ENCODE measurements around the gene ARHGEF40.

ARHGEF40 gene

GRCh38 chr14:21101802-21102413 lies 31.8 kb downstream of the ARHGEF40 start:
- TF ChIP-seq MYC (IDR thresholded peaks at IDR 0.05; ENCODE audit: low read depth, low read length): no peak
- TF ChIP-seq MAX (IDR thresholded peaks at IDR 0.05; ENCODE audit: low read depth, low read length): no peak
- TF ChIP-seq CTCF (IDR thresholded peaks at IDR 0.05; ENCODE audit: low read depth, low read length): no peak
- TF ChIP-seq POLR2A (IDR thresholded peaks at IDR 0.05; ENCODE audit: extremely low read depth, insufficient read length): no peak
- DNase-seq (ENCODE audit: low read depth): peak; percentile 51
- H3K4me3 ChIP-seq (ENCODE audit: low read depth, low read length): no peak overlapping the region

DNA sequence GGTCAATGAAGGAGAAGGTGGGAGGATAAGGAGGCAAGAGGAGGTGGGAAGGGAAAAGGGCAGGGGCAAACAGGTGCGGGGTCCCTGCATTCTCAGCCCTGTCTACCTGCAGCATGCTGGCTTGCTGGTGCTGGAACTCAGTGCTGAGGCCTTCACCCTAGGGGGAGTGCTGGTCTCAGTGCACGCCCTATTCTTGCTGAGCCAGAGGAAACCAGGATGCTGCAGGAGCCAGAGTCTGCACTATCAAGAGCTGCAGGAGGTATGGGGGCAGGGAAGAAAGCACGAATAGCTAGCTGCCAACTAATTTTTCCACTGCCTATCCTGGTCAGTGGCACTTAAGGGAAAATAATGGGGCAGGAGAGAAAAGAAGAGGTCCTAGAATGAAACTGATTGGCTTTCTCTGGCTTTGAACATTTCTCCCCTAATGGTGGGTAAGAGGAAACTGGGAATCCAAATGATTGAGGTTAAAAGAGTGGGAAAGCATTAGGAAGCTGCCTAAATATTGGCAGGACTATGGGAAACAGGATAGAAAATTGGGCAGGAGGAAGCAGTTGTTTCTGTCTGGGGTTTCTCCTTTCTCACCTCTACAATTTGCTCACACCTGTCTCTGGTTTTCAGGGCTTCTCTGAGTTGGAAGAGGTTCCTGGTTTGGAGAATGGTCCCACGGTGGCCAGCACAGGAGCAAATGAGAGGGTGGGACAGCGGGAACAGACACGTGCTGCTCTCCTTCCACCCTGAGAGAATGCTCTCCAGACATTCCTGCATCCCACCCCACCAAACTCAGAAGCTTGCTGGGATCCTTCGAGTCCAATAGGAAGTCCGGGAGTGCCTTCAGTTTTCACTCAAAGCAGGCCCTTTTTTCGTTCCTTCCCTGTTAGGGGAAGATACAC lies 32.7 kb downstream of the ARHGEF40 start:
- DNase-seq (ENCODE audit: low read depth): no peak
- TF ChIP-seq CTCF (IDR thresholded peaks at IDR 0.05; ENCODE audit: low read depth, low read length) (no peak), MAX (IDR thresholded peaks at IDR 0.05; ENCODE audit: low read depth, low read length) (no peak), MYC (IDR thresholded peaks at IDR 0.05; ENCODE audit: low read depth, low read length) (no peak), POLR2A (IDR thresholded peaks at IDR 0.05; ENCODE audit: extremely low read depth, insufficient read length) (no peak)
- peak overlapping the region; percentile 42 for H3K4me3 ChIP-seq (ENCODE audit: low read depth, low read length)

DNA sequence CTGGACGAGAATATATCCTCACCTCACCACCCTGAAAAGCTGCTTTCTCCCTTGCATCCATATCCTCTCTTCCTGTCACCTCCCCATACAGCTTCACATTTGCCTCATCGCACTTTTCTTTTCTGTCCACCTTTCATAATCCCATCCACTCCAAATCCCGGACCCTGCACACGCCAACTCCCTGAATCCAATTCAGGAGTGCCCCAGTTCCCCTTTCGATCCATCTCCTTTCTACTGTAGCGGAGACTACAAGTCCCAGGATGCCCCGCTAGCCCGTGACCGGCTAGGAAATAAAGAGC lies 33.3 kb downstream of the ARHGEF40 start:
- no peak; the same call in 1 of the 2 replicates for TF ChIP-seq MAX (IDR thresholded peaks at IDR 0.05; ENCODE audit: low read depth, low read length)
- TF ChIP-seq MYC (IDR thresholded peaks at IDR 0.05; ENCODE audit: low read depth, low read length): 0 out of 2 replicates have a peak, but pooled peaks have one; percentile 69
- no peak for TF ChIP-seq POLR2A (IDR thresholded peaks at IDR 0.05; ENCODE audit: extremely low read depth, insufficient read length)
- H3K4me3 ChIP-seq (ENCODE audit: low read depth, low read length): peak overlapping the region; percentile 42
- DNase-seq (ENCODE audit: low read depth): no peak

DNA sequence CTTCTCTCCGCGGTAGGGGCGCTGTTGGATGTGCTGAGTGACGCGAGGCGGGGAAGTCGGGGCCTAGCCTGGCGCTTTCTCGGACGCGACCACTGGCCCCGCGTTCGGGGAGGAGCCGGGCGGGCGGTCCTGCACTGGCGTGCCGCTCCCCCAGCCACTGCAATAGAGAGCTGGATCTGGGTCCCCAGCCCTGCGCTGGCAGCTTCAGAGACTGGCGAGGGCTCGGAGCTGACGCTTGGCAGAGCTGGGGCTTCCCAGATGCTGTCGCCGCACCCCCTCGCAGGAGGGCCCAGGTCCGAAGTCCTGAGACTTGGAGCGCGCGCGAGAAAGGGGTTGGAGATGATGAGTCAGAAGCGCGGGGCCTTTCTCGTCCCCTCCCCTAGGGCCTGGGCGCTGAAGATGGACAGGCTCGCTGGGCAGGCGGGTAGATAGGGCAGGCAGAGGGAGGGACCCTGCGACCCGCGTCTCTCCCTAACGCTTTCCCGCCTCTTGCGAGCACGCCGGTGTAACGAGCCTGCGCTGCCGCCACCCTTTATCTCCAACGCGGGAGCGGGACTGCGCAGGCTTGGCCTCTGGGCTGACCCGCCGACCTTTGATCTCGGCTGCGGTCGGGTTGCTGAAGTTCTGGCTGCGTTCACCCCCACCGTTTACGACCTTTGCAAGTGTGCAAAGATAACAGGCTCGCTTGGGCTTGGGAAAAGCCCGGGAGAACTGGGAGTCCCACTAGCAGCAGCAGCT lies 33.8 kb downstream of the ARHGEF40 start:
- DNase-seq (ENCODE audit: low read depth): peak; percentile 96
- TF ChIP-seq MAX (IDR thresholded peaks at IDR 0.05; ENCODE audit: low read depth, low read length) (peak; percentile 53), CTCF (IDR thresholded peaks at IDR 0.05; ENCODE audit: low read depth, low read length) (peak; percentile 51), MYC (IDR thresholded peaks at IDR 0.05; ENCODE audit: low read depth, low read length) (no peak; the same call in none of the 2 replicates), POLR2A (IDR thresholded peaks at IDR 0.05; ENCODE audit: extremely low read depth, insufficient read length) (peak; percentile 76)
- peak overlapping the region; percentile 86 for H3K4me3 ChIP-seq (ENCODE audit: low read depth, low read length)

DNA sequence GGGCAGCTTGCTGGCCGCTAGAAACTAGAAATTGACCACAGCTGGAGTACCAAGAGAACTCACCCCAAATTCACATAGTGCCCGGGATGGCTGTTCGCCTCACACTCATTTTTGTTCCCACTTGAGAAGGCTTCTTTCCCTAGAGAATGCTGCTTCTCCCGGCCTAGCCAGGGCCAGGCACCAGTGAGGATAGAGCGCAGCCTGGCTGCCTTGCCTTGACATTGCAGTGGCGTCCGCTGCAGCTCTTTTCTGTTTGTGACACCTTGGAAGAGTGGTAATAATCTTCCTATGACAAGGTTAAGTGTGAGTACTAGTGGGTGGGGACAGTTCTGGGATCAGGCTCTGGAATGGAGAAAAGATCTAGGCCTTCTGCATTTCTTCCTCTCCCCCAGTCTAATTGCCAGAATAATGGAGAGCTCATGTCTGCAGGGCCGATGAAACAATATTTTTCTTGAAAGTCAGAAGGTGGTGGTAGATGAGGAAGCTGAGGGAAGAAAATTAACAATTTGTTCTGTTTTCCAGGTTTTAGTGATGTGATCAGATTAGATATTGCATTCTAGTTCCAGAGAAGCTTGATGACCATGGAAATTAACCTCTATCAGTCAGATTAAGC lies 34.5 kb downstream of the ARHGEF40 start:
- DNase-seq (ENCODE audit: low read depth): peak; percentile 85
- peak overlapping the region; percentile 86 for H3K4me3 ChIP-seq (ENCODE audit: low read depth, low read length)
- TF ChIP-seq MAX (IDR thresholded peaks at IDR 0.05; ENCODE audit: low read depth, low read length) (no peak), MYC (IDR thresholded peaks at IDR 0.05; ENCODE audit: low read depth, low read length) (no peak), POLR2A (IDR thresholded peaks at IDR 0.05; ENCODE audit: extremely low read depth, insufficient read length) (no peak), CTCF (IDR thresholded peaks at IDR 0.05; ENCODE audit: low read depth, low read length) (peak; percentile 85)
